ENCODE data around the gene TNFRSF1A. TPM values are rescaled to one million over a fixed set of nuclear protein-coding genes. Genes with fewer than 3 reads are reported as not detected.

The TNFRSF1A gene
- total and polyA plus RNA-seq, 2 of the 13 experiments (the other 11 are each of a cell fraction or from before 2014, with no cell fraction given) = 41.5 to 61.2 TPM

DNA sequence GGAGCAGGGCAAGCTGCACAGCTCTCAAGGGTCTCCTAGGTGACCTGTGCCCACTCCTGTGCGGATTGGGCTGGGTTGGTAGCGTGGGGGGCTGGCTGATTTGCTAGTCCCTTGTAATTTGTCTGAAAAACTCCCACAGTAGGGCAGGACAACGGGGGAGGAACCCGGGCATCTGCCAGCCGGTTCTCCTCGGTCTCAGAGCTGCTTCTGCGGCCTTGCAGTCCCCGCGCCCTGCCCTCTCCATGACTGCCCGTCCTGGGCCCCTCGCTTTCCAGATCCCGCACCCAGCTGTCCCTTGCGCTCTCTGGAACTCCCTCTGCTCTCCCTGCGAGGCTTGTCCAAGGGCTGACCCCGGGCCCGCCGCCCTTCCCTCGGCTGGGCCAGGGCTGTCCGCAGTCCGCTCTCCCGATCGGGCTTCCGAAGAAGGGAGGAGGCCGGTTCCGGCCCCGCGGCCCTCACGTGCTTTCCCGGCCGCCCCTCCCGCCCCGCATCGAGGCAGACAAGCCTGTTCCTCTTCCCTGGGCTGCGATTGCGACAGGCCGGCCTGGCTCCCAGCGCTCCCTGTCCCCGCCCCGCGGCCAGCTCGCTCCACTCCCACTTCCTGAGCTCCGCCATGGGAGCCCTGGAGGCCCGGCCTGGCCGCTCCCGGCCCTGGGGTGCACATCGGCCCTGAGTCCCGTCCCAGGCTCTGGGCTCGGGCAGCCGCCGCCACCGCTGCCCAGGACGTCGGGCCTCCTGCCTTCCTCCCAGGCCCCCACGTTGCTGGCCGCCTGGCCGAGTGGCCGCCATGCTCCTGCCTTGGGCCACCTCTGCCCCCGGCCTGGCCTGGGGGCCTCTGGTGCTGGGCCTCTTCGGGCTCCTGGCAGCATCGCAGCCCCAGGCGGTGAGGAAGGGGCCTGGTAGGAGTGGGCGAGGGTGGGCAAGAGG, 42.0 kb upstream of the TNFRSF1A start, which contains the start of gene LTBR (continued):
- TF ChIP-seq ZNF670 (CRISPR knock-in tag; IDR thresholded peaks at IDR 0.05; ENCODE audit: borderline replicate concordance) (peak; percentile 69; the same call in 1 of the 2 replicates), SAP130 (CRISPR knock-in tag; IDR thresholded peaks at IDR 0.05; ENCODE audit: low read depth) (peak; percentile 97), PHF20 (CRISPR knock-in tag; IDR thresholded peaks at IDR 0.05) (peak; percentile 79; the same call in 1 of the 2 replicates), ZNF782 (CRISPR knock-in tag; IDR thresholded peaks at IDR 0.05; ENCODE audit: borderline replicate concordance) (peak; percentile 39; the same call in 1 of the 2 replicates), ZNF30 (CRISPR knock-in tag; IDR thresholded peaks at IDR 0.05) (peak; percentile 95; the same call in 1 of the 2 replicates), ZNF282 (IDR thresholded peaks at IDR 0.05; ENCODE audit: partially characterized antibody) (no peak), NR2F2 (IDR thresholded peaks at IDR 0.05; ENCODE audit: borderline replicate concordance, low read depth) (no peak), ZNF44 (CRISPR knock-in tag; IDR thresholded peaks at IDR 0.05) (peak; percentile 81), ZBTB38 (CRISPR knock-in tag; IDR thresholded peaks at IDR 0.05) (peak; percentile 84), ZNF775 (CRISPR knock-in tag; IDR thresholded peaks at IDR 0.05; ENCODE audit: borderline replicate concordance) (peak; percentile 72; the same call in 1 of the 2 replicates), SRSF4 (IDR thresholded peaks at IDR 0.05; ENCODE audit: low read depth, low read length, poor library complexity, severe bottlenecking) (no peak), ESRRA (CRISPR knock-in tag; IDR thresholded peaks at IDR 0.05; ENCODE audit: low read depth) (peak; percentile 76), IKZF4 (CRISPR knock-in tag; IDR thresholded peaks at IDR 0.05; ENCODE audit: borderline replicate concordance, low read depth, not compliant biosample characterization) (peak; percentile 95), KDM5B (CRISPR knock-in tag; IDR thresholded peaks at IDR 0.05; ENCODE audit: borderline replicate concordance) (peak; percentile 97), GATAD2A (CRISPR knock-in tag; IDR thresholded peaks at IDR 0.05) (peak; percentile 75), ZNF510 (CRISPR knock-in tag; IDR thresholded peaks at IDR 0.05; ENCODE audit: low read depth) (peak; percentile 98), ZFYVE20 (CRISPR knock-in tag; IDR thresholded peaks at IDR 0.05; ENCODE audit: borderline replicate concordance, low read depth) (no peak; the same call in 1 of the 2 replicates), ZNF10 (CRISPR knock-in tag; IDR thresholded peaks at IDR 0.05; ENCODE audit: borderline replicate concordance, low read depth) (no peak), NR2C2 (CRISPR knock-in tag; IDR thresholded peaks at IDR 0.05; ENCODE audit: borderline replicate concordance) (peak; percentile 52; the same call in 1 of the 2 replicates)
- TF ChIP-seq, protein P1, sequence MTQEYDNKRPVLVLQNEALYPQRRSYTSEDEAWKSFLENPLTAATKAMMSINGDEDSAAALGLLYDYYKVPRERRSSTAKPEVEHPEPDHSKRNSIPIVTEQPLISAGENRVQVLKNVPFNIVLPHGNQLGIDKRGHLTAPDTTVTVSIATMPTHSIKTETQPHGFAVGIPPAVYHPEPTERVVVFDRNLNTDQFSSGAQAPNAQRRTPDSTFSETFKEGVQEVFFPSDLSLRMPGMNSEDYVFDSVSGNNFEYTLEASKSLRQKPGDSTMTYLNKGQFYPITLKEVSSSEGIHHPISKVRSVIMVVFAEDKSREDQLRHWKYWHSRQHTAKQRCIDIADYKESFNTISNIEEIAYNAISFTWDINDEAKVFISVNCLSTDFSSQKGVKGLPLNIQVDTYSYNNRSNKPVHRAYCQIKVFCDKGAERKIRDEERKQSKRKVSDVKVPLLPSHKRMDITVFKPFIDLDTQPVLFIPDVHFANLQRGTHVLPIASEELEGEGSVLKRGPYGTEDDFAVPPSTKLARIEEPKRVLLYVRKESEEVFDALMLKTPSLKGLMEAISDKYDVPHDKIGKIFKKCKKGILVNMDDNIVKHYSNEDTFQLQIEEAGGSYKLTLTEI (CRISPR knock-in tag; conservative IDR thresholded peaks at IDR 0.05) = no peak
- TF ChIP-seq, protein P2, sequence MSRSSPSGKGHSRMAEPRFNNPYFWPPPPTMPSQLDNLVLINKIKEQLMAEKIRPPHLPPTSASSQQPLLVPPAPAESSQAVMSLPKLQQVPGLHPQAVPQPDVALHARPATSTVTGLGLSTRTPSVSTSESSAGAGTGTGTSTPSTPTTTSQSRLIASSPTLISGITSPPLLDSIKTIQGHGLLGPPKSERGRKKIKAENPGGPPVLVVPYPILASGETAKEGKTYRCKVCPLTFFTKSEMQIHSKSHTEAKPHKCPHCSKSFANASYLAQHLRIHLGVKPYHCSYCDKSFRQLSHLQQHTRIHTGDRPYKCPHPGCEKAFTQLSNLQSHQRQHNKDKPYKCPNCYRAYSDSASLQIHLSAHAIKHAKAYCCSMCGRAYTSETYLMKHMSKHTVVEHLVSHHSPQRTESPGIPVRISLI (CRISPR knock-in tag; IDR thresholded peaks at IDR 0.05; ENCODE audit: borderline replicate concordance) = peak; percentile 36; the same call in 1 of the 2 replicates
- TF ChIP-seq, protein P3, sequence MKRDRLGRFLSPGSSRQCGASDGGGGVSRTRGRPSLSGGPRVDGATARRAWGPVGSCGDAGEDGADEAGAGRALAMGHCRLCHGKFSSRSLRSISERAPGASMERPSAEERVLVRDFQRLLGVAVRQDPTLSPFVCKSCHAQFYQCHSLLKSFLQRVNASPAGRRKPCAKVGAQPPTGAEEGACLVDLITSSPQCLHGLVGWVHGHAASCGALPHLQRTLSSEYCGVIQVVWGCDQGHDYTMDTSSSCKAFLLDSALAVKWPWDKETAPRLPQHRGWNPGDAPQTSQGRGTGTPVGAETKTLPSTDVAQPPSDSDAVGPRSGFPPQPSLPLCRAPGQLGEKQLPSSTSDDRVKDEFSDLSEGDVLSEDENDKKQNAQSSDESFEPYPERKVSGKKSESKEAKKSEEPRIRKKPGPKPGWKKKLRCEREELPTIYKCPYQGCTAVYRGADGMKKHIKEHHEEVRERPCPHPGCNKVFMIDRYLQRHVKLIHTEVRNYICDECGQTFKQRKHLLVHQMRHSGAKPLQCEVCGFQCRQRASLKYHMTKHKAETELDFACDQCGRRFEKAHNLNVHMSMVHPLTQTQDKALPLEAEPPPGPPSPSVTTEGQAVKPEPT (CRISPR knock-in tag; IDR thresholded peaks at IDR 0.05; ENCODE audit: low read depth) = no peak
- TF ChIP-seq, protein P4, sequence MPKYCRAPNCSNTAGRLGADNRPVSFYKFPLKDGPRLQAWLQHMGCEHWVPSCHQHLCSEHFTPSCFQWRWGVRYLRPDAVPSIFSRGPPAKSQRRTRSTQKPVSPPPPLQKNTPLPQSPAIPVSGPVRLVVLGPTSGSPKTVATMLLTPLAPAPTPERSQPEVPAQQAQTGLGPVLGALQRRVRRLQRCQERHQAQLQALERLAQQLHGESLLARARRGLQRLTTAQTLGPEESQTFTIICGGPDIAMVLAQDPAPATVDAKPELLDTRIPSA (CRISPR knock-in tag; IDR thresholded peaks at IDR 0.05; ENCODE audit: borderline replicate concordance) = peak; percentile 93
